T-helper 2 cell (primary cell): ENCODE data around the gene EPC1.
"Not testable (repeated sequence)": the region's sequence is repeated elsewhere in the genome, so short reads cannot be mapped to it uniquely, and the experiment has no call there.

Source experiments
- DNase-seq, 5 experiments: peaks; one replicate each; pipeline versions ENCODE4 v3.0.0 to v3.0.0-alpha.2; 2012 to 2022
- total RNA-seq, 2 donors: gene quantifications; one replicate each; lab custom pipeline; 2026; lab: John Stamatoyannopoulos, UW

The EPC1 gene
- 324 to 443 reads per million in 2 donors for total RNA-seq

- peak; percentile 70 to 96 (median 81) for DNase-seq
Observed at GRCh38 chr10:32346551-32347362, at the start of gene EPC1. Gene EPC1 (minus strand): TSS chr10:32347158. CDS start chr10:32346915, 243 bp downstream.

DNA sequence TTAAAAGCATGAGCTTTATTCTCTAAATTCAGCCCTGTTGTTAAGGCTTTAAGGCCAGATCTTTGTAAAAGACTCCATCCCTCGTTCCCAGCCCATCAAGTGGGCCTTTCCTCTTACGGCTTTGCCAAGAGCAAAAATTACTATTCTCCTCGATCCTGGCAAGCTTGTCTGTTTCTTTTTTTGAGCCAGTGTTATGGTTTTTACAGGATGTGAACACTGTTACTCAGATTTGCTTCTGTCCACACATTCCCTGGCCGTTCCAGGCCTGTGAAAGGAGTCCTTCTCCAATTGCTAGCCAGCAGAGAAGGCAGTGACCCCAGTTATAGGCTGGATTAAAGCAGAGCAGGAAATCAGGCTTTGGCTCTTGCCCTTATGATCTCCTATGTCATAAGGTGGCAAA is 47.0 kb upstream of the EPC1 start:
- DNase-seq: no peak

GRCh38 chr10:32392284-32392683 is 45.3 kb upstream of the EPC1 start:
- DNase-seq: not testable (repeated sequence)

DNA sequence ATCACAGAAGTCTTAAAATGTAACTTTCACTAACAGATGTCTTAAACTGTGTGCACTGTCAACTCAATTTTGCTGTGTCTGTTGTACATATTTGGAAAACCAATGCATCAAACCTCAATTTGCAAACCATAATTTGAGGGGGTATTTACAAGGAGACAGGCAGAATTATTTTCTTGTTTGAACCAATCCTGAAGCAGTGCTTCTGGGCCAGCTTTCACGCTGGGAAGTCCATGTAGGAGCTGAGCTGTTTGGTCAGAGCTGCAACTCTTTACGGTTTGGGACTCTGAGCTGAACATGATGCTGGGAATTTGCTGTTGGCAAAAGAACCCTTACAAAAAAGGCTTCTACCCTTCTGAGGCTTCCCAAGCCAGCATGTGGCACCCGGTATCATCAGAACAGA is 43.2 kb upstream of the EPC1 start:
- no peak for DNase-seq

DNA sequence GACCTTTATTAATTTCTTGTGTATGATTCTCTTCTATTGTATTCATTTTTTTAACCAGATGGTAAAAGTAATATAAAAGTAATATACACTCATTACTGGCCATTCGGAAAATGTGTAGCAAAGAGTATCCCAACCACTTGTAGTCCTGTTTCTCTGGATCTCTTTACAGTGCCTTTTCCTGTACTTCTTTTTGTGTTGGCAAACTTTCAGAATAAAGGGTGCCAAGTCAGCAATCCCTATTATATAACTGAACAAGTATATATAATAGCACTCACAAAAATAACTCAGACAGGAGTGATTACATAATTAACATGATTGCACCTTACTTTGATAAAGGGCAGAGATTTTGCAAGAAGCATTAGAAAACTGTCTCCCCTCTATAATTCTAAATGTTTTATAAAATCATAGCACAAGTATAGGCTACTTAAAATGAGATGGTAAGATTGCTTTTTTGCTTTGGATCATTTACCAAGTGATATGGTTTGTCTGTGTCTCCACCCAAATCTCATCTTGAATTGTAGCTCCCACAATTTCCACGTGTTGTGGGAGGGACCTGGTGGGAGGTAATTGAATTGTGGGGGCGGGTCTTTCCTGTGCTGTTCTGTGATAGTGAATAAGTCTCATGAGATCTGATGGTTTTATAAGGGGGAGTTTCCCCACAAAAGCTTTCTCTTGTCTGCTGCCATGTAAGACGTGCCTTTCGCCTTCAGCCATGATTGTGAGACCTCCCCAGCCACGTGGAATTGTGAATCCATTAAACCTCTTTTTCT is 41.5 kb upstream of the EPC1 start:
- DNase-seq: no peak

DNA sequence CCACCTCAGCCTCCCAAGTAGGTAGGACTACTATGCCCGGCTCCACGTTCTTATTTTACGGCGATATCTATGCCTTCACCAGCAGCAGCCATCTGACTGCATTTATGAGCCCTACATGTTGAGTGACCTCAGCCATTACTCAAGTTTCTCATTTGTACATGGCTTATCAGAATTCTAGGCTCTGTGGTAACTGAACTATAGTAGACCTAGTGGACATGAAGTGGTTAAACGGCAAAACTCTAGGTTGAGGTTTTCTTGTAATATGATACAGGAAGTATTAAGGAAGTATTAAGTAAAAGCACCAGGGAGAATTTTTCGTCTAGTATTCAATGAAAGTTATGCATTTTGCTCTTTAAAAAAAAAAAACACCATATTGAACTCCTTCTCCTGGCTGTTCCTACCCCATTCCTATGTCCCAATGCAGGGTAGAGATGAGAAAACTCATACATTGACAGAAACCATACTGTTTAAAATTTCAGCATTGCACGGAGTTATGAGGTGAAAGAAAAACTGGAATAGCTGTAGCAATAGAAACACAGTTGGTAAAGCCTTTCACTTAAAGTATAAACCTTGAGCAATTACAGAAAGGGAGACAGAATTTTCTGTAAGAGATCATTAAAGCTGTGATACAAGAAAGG is 39.8 kb upstream of the EPC1 start:
- DNase-seq: no peak

DNA sequence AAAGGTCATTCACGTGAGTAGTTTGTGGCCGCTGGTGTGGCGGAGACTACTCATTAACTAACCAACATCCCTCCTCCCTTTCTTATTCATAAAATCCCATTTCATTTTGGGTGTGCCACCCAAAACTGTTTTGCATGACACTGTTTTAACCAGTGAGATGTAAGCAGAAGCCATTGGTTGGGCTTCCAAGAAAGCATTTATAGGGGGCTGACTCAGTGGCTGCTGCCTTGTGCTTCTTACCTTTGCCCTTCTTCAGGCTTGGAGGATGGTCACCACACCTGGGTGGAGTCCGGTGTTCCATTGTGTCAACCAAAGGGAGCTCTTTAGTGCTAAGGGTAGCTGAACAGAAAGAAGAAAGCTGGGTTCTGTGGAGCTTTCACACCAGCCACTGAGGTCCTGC is 37.2 kb upstream of the EPC1 start:
- DNase-seq: no peak

GRCh38 chr10:32381165-32381564 is 34.2 kb upstream of the EPC1 start:
- no peak for DNase-seq

DNA sequence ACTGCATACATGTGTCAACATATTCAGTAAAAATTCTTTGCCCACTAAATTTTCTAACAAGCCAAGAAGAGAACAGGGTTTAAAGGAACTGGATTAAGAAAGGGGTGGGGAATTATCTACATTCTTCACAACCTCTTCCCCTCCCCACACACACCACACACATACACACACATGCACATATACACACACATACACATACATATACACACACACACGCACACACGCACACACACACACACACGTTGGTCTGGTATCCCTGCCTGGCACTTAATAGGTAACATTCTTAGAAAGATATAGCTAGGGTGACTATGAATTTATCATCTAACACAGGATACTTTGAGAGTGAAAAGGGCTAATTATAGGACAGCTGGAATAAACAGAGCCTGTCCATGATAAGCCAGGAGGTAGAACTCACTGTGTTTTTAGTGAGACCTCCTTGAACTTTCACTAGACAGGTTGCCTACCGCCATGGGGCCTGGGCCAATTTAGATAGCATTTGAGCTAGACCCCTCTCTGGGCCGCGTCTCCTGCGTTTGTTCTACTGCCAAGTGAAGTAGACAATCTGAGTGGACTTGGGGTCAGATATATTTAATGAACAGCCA is 33.1 kb upstream of the EPC1 start:
- DNase-seq: peak in 1 of 5 experiments; percentile 52

DNA sequence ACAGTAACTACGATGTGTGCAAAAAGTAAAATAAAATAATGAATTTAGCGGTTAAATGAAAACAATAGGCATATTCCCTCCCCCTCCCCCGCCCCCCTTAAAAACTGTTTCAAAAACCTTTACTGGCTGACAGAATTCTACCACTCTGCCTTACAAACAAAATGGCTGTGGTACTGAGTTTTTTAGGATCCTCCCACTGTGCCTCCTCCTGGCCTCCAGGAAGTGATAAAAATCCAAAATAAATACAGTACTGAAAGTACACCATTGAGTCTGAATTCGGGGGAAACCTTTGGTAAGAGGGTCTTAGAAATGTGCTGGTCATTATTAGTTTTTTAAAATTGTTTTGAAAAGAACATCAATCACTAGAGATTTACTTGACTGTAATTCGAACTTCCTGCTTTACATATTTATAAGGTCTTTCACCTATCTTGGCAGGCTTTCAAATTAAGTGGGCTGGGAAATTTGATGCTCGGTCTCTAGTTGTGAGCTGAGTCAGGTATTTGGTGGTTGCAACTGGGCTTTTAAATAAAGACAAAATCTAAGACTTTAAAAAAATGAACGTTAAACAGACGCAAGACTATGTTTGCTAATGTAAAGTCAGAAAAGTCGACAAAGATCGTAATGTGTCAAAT is 32.5 kb upstream of the EPC1 start:
- peak in 2 of 5 experiments; percentile 42 to 84 for DNase-seq

DNA sequence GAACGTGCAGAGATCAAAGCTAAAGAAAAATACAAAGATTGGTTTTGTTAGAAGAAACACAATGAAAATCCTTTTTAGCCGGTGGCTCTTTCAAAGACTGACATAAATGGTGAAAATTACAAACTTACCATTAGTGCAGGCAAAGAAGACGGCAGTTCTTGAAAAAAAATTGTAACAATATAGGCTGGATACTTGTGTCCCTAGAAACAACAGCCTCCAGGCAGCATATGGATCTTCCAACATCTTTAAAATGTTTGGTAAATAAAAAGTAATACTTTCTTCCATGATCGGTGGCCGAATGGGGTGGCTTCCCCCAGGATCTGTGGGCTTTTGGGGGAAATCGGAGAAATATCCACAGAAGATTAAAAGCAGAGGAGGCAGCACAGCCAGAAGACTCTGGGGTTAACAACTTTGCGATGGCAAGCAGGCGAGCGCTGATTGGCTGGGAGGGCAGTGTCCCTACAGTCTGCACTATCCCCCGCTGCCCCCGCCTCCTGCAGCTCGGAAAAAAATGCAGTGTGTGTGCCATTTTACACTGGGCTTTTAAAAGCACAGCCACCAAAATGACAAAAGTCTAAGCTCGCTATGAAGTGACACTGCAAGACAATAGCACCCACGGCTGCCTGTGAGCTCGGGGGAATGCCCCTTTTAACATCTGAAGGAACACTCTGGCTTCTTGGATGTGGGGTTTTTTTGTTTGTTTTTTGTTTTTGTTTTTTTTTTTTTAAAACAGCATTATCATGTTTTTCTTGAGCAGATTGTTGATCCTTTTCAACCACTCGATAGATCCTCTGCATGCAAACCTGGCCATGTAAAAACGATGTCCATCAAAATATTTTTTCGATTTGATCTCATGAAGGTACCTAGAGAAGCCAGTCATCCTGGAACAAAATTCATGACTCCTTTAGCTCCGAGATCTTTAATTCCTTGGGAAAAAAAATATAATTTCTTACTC is 31.7 kb upstream of the EPC1 start:
- DNase-seq: peak; percentile 78 to 98 (median 86)

DNA sequence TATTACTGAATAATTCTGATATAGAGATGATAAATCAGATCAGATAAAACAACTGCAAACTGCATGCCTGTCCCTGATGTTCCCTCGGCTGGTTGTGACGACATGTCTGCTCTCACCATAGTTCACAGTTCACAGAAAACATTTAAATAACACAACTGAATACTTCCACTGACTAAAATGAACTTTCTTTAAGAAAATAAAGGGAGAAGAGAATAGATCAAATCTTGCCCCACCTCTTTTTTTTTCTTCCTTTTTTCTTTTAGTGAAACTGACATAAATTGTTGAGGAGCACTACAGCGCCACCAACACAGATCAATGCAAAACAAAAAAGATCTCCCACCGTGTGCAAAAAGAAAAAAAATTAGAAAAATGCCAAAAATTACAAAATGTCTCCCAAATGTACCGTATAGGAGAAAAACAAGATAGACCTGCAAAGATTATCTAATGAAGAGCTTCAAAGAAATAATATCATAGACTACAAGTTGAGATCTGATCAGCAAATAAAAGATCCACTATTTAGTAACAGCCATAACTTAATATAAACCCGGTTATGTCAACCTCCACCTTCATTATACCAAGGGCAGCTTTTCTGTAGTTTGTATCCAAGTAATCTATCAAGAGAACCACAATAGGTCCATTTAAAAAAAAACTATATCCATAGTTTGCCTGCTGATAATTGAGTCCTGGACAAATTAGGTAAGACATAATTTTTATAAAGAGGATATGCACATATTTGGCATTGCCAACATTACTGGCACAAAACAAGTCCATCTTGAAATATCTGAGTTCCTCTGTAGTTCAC is 30.7 kb upstream of the EPC1 start:
- DNase-seq: peak in 3 of 5 experiments; percentile 26 to 82 (median 56)

DNA sequence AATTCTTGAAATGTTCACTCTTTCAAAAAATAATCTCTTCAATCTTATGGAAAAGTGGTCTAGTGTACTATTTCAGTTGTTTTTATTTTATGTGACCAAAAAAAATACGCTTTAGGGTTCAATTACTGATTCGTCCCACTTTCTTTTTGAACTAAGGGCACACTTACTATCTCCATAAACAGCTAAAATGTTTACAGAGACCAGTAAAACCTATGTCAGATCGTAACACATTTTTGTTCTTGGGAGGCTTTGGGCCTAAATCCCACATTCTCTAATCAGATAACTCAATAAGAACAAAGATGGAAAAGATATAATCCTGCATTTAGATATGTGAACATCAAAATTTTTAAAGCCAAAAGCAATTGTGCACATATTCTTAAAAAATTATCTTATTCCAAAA is 29.8 kb upstream of the EPC1 start:
- no peak for DNase-seq

GRCh38 chr10:32376097-32376496 is 29.1 kb upstream of the EPC1 start:
- no peak for DNase-seq

GRCh38 chr10:32375631-32376030 is 28.7 kb upstream of the EPC1 start:
- no peak for DNase-seq

DNA sequence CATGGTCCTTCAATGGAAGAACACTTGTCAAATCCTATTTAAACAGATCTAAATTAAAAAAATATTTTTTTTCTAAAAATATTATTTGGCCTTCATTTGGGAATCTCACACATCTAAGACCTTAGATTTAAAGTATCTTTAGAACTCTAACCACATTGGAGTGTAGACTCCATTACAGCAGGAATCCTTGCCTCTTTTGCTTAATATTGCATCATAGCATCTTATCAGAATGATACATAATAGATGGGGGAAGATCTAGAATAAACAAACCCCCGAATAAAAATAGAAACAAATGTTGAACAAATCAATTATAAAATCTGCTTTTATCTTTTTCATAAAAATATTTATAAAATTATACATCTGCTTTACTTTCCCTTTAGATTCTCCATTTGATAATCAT is 27.6 kb upstream of the EPC1 start:
- no peak for DNase-seq

GRCh38 chr10:32373496-32373895 is 26.5 kb upstream of the EPC1 start:
- no peak for DNase-seq

DNA sequence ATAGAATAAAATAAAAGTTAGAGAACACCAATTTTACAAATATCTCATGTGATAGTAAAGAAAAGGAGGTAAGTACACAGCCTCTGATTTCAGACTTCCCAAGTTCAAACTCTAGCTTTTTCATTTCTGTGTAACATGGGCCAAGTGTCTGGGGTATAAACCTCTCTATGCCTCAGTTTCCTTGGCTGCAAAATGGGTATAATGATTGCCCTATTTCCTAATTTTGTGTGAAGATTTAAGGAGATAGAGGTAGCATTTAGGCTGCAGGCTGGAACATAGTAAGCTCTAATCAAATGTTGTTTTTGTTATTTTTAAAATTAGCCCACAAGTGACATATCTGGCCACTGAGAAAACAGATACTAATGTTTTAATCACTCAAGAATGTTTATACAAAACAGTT is 26.1 kb upstream of the EPC1 start:
- no peak for DNase-seq

DNA sequence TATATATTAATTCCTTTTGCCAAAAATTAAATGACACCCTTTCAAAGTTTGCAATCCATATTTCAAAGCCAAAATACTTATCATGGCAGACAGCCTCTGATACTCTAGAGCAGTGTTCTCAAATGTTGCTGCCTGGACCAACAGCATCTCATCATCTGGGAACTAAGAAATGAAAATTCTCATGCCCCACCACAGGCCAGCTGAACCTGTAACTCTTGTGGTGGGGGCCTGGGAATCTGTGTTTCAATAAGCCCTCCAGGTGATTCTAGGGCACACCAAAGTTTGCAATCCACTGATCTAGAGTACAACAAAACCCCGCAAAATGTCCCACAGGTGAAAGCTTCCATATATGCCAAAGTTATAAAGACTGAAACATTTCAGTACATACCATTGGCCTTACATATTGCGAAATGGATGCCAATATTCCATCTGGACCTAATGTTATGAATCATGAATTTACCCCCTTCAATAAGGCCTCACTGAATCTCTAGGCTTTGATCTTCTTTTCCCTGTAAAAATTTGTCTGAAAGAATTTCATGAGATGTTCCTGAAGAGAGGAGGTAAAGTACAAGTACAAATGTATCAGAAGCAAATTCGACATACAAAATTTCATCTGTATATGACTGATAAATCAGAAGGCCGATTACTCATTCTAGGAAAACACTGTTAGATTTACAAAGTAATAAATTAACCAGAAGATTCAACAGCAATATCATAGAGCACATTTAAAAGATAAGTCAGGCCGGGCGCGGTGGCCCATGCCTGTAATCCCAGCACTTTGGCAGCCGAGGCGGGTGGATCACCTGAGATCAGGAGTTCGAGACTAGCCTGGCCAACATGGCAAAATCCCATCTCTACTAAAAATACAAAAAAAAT is 25.3 kb upstream of the EPC1 start:
- DNase-seq: peak in 1 of 5 experiments; percentile 51
